GM04503 (cell line): ENCODE measurements around the gene SLC52A1.
"Not testable (repeated sequence)": the region's sequence is repeated elsewhere in the genome, so short reads cannot be mapped to it uniquely, and the experiment has no call there.

ENCODE experiments used
- DNase-seq: peaks from one replicate; pipeline ENCODE4 v3.0.0-alpha.2; 2012; ENCODE audit warnings: low read depth

The SLC52A1 gene

GRCh38 chr17:5035315-5035714, at the start of gene SLC52A1:
TSS of gene SLC52A1 (minus strand) at chr17:5035426. CDS start at chr17:5034606, 820 bp downstream.
- DNase-seq = no peak

GRCh38 chr17:5080591-5080990, 45.4 kb upstream of the SLC52A1 start:
- DNase-seq = no peak

GRCh38 chr17:5078106-5079028, 43.1 kb upstream of the SLC52A1 start, which contains the start of gene ZFP3:
TSS of gene ZFP3 (plus strand) at chr17:5078467. CDS start at chr17:5091505, 13,038 bp downstream.
- DNase-seq = peak; percentile 51

GRCh38 chr17:5077781-5078105, 42.5 kb upstream of the SLC52A1 start:
- no peak for DNase-seq

GRCh38 chr17:5077275-5077674, 42.0 kb upstream of the SLC52A1 start:
- not testable (repeated sequence) for DNase-seq

- DNase-seq = not testable (repeated sequence)
Measured at GRCh38 chr17:5075472-5075871, 40.2 kb upstream of the SLC52A1 start.

- no peak for DNase-seq
Measured at GRCh38 chr17:5069724-5070123, 34.5 kb upstream of the SLC52A1 start.

- no peak for DNase-seq
Measured at GRCh38 chr17:5068236-5068635, 33.0 kb upstream of the SLC52A1 start.

- no peak for DNase-seq
Measured at GRCh38 chr17:5065227-5065744, 30.1 kb upstream of the SLC52A1 start.

- no peak for DNase-seq
Measured at GRCh38 chr17:5055543-5055942, 20.3 kb upstream of the SLC52A1 start.

- no peak for DNase-seq
Measured at GRCh38 chr17:5050278-5050677, 15.1 kb upstream of the SLC52A1 start.

- no peak for DNase-seq
Measured at GRCh38 chr17:5049314-5049841, 14.2 kb upstream of the SLC52A1 start.

- DNase-seq = no peak
Measured at GRCh38 chr17:5047446-5047845, 12.2 kb upstream of the SLC52A1 start.

- no peak for DNase-seq
Measured at GRCh38 chr17:5045496-5045895, 10.3 kb upstream of the SLC52A1 start.

- no peak for DNase-seq
Measured at GRCh38 chr17:5044630-5045029, 9.4 kb upstream of the SLC52A1 start.

- no peak for DNase-seq
Measured at GRCh38 chr17:5043524-5043923, 8.3 kb upstream of the SLC52A1 start.

GRCh38 chr17:5042157-5043022, 7.2 kb upstream of the SLC52A1 start:
- no peak for DNase-seq

GRCh38 chr17:5034651-5035050, 575 bp downstream of the SLC52A1 start:
- DNase-seq = no peak

- DNase-seq = no peak
Measured at GRCh38 chr17:5034063-5034462, 1.2 kb downstream of the SLC52A1 start.

- DNase-seq = no peak
Measured at GRCh38 chr17:5033352-5034015, 1.7 kb downstream of the SLC52A1 start.

- DNase-seq = no peak
Measured at GRCh38 chr17:5032865-5033264, 2.4 kb downstream of the SLC52A1 start.
